Caco-2 (cell line): ENCODE data around the gene ZBTB8A. TPM values are rescaled to one million over a fixed set of nuclear protein-coding genes. Genes with fewer than 3 reads are reported as not detected.
A peak's percentile ranks its signal among the peaks of the same experiment; 100 is the strongest.

Source experiments
- BruUV-seq: library from RNA; stranded (reverse); fragments of 400-500 nt; replicated peaks from 2 replicates; lab custom pipeline; 2021; lab: Mats Ljungman, UMichigan
- CTCF ChIA-PET: fragments of 300-600 bp; sonication (Branson Sonifier 250); formaldehyde crosslinking; loops from one replicate; lab custom pipeline; 2022; ENCODE audit warnings: antibody characterized with exemption; lab: Charles Lee
- POLR2A ChIA-PET: fragments of 300-600 bp; sonication (Branson Sonifier 250); formaldehyde crosslinking; loops from one replicate; lab custom pipeline; 2022; ENCODE audit warnings: antibody characterized with exemption; lab: Charles Lee
- DNase-seq, 2 experiments: peaks; one replicate each; pipeline versions ENCODE4 v3.0.0 to v3.0.0-alpha.2; 2020 to 2022
- H3K27me3 ChIP-seq: replicated peaks from 2 replicates; pipeline ENCODE4 v1.6.0; 2011; ENCODE audit warnings: low read length; ENCODE audit not compliant: control insufficient read depth, insufficient read depth
- H3K36me3 ChIP-seq: 2 replicates; pipeline ENCODE4 v1.5.1; 2011; ENCODE audit warnings: low read length; ENCODE audit not compliant: control insufficient read depth, insufficient read depth
- H3K4me1 ChIP-seq: fragments of 250-450 bp; sonication (Bioruptor Pico); 2 replicates; pipeline ENCODE4 v1.5.1; 2020; ENCODE audit warnings: mild to moderate bottlenecking
- H3K4me3 ChIP-seq: 2 replicates; pipeline ENCODE4 v1.5.1; 2011; ENCODE audit warnings: low read depth, mild to moderate bottlenecking, control low read depth, low read length
- H3K9me3 ChIP-seq: fragments of 250-450 bp; sonication (Bioruptor Pico); 2 replicates; pipeline ENCODE4 v1.5.1; 2020; ENCODE audit warnings: mild to moderate bottlenecking, moderate library complexity
- H3K27ac Mint-ChIP-seq: one replicate; pipeline ENCODE4 v1.8.0; 2022; ENCODE audit warnings: mixed read lengths; ENCODE audit not compliant: unreplicated experiment
- H3K27me3 Mint-ChIP-seq: one replicate; pipeline ENCODE4 v1.8.0; 2022; ENCODE audit warnings: mixed read lengths; ENCODE audit not compliant: insufficient read depth, unreplicated experiment
- H3K36me3 Mint-ChIP-seq: one replicate; pipeline ENCODE4 v1.8.0; 2022; ENCODE audit warnings: mild to moderate bottlenecking, mixed read lengths; ENCODE audit not compliant: insufficient read depth, unreplicated experiment
- H3K4me1 Mint-ChIP-seq: one replicate; pipeline ENCODE4 v1.8.0; 2022; ENCODE audit warnings: low read depth, mixed read lengths; ENCODE audit not compliant: unreplicated experiment
- H3K4me3 Mint-ChIP-seq: one replicate; pipeline ENCODE4 v1.8.0; 2022; ENCODE audit warnings: mild to moderate bottlenecking, moderate library complexity, mixed read lengths; ENCODE audit not compliant: unreplicated experiment
- H3K9me3 Mint-ChIP-seq: one replicate; pipeline ENCODE4 v1.8.0; 2022; ENCODE audit warnings: mixed read lengths; ENCODE audit not compliant: unreplicated experiment
- intact Hi-C: fragments of 100-400 bp; cut with micrococcal nuclease; formaldehyde crosslinking; loops from one replicate; pipeline ENCODE4 v1.10.0; 2022; ENCODE audit not compliant: unreplicated experiment
- total RNA-seq: library from RNA; stranded (reverse); gene quantifications from 2 replicates; pipeline ENCODE4 v1.2.3, GENCODE V29; 2022
- TF ChIP-seq, protein P1 (sequence below), 2 experiments: fragments of 200-600 bp in 1 of 2; IDR thresholded peaks; 1 replicate in 1 of 2; 2 replicates in 1 of 2; pipeline versions ENCODE4 v1.5.1 to v1.8.0; 2011 to 2022; ENCODE audit warnings: antibody characterized with exemption in 1 of 2, control low read depth in 1 of 2, inconsistent platforms in 1 of 2, low read depth in 1 of 2, low read length in 1 of 2, mild to moderate bottlenecking in 1 of 2, moderate library complexity in 1 of 2; ENCODE audit not compliant: insufficient read depth in 1 of 2, severe bottlenecking in 1 of 2, unreplicated experiment in 1 of 2

The ZBTB8A gene
- total RNA-seq, 1 experiment from 2014 or later: 3.7 TPM

DNA sequence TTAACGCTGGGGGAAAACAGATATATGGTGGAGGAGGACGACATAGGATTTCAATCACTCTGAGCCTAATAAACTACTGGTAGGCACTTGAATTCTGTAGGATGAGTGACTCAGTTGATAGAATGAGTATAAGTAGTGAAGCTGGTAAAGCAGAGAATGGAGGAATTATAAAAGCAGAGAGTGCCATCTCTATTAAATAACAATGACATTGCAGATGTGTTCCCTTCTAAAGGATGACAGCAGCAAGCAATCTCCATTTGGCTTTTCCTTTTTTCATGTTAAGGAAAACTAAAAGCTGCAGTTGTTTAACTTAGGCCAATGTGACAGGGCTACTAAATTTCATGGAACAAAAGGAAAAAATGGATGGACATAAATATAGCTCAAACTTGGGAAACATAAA lies 93.6 kb downstream of the ZBTB8A start:
- H3K27ac Mint-ChIP-seq: no peak overlapping the region
- H3K36me3 Mint-ChIP-seq: peaks cover 16% of the 10 kb centered on the region
- no peaks in the 10 kb centered on the region for H3K36me3 ChIP-seq
- BruUV-seq: no TSS peak
- H3K4me3 ChIP-seq: no peak overlapping the region
- POLR2A ChIA-PET: no interaction called here
- no peak overlapping the region for H3K4me3 Mint-ChIP-seq
- TF ChIP-seq, protein P1, sequence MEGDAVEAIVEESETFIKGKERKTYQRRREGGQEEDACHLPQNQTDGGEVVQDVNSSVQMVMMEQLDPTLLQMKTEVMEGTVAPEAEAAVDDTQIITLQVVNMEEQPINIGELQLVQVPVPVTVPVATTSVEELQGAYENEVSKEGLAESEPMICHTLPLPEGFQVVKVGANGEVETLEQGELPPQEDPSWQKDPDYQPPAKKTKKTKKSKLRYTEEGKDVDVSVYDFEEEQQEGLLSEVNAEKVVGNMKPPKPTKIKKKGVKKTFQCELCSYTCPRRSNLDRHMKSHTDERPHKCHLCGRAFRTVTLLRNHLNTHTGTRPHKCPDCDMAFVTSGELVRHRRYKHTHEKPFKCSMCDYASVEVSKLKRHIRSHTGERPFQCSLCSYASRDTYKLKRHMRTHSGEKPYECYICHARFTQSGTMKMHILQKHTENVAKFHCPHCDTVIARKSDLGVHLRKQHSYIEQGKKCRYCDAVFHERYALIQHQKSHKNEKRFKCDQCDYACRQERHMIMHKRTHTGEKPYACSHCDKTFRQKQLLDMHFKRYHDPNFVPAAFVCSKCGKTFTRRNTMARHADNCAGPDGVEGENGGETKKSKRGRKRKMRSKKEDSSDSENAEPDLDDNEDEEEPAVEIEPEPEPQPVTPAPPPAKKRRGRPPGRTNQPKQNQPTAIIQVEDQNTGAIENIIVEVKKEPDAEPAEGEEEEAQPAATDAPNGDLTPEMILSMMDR (IDR thresholded peaks at IDR 0.05; ENCODE audit: insufficient read depth in 1 of 2, low read depth in 1 of 2, low read length in 1 of 2, severe bottlenecking in 1 of 2, unreplicated experiment in 1 of 2): no peak
- no peaks in the 10 kb centered on the region for H3K4me1 ChIP-seq
- DNase-seq: no peak
- peaks cover 16% of the 10 kb centered on the region for H3K4me1 Mint-ChIP-seq
- CTCF ChIA-PET: no interaction called here
- no peaks in the 10 kb centered on the region for H3K9me3 Mint-ChIP-seq
- H3K9me3 ChIP-seq: no peaks in the 10 kb centered on the region
- no peaks in the 10 kb centered on the region for H3K27me3 Mint-ChIP-seq
- H3K27me3 ChIP-seq: no peaks in the 10 kb centered on the region
- intact Hi-C loops: no loop called here

DNA sequence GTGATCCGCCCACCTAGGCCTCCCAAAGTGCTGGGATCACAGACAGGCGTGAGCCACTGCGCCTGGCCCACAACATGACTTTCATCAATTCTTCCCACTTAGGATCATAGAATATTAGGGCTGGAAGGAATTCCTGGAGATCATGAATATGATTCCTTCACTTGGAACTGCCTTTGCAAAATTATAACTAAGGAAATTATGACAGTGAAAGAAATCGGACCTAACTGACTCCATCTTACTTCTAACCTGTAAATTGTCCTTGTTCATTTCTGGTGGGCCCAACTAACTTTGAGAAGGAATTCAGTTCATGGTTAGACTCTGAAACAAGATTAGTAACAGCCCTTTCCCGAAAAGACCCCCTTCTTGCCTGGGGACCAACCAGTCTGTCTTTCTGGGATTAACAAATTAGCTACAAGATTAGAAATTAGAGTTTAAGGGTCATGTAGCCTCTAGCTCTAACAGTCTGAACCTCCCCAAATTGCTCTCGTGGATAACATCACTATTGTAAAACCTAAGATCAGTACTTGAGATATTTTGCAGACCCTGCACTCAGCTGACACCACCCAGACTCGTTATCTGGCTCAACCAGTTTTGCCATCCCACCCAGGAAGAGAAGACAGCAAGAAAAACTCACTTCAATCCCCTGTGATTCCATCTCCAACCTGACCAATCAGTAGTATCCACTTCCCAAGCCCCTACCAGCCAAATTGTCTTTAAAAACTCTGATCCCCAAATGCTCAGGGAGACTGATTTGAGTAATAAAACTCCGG lies 96.5 kb downstream of the ZBTB8A start:
- POLR2A ChIA-PET: no interaction called here
- Mint-ChIP-seq H3K4me1 (peaks cover 16% of the 10 kb centered on the region), H3K27me3 (no peaks in the 10 kb centered on the region), H3K36me3 (peaks cover 11% of the 10 kb centered on the region), H3K27ac (no peak overlapping the region), H3K4me3 (no peak overlapping the region), H3K9me3 (no peaks in the 10 kb centered on the region)
- intact Hi-C loops: no loop called here
- Histone ChIP-seq H3K9me3 (no peaks in the 10 kb centered on the region), H3K36me3 (no peaks in the 10 kb centered on the region), H3K4me1 (no peaks in the 10 kb centered on the region), H3K4me3 (no peak overlapping the region), H3K27me3 (no peaks in the 10 kb centered on the region)
- BruUV-seq: no TSS peak
- TF ChIP-seq, protein P1 (IDR thresholded peaks at IDR 0.05; ENCODE audit: insufficient read depth in 1 of 2, low read depth in 1 of 2, low read length in 1 of 2, severe bottlenecking in 1 of 2, unreplicated experiment in 1 of 2): no peak
- CTCF ChIA-PET: no interaction called here
- no peak for DNase-seq

DNA sequence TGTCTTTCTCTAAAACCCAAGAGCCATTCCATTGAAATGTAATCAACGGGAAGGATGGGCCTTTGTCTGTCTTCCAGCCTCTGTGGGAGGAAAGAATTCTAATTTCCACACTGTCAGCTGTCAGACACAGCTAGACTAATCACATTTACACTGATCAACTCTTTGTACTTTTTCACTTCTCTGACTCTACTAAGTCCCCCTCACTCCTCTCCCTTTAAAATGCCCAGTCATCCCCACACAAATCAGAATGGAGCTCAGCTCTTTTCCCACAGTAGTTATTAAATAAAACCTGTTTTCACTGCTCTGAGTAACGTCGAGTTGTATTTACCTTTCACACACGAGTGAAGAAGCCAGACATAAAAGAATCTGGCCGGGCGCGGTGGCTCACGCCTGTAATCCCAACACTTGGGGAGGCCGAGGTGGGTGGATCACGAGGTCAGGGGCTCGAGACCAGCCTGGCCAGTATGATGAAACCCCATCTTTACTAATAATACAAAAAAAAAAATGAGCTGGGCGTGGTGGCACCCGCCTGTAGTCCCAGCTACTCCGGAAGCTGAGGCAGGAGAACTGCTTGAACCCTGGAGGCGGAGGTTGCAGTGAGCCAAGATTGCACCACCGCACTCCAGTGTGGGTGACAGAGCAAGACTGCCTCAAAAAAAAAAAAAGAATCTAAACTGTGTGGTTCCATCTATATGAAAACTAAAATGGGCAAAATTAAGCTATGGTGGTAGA lies 97.9 kb downstream of the ZBTB8A start:
- H3K9me3 ChIP-seq: no peaks in the 10 kb centered on the region
- Mint-ChIP-seq H3K27ac (no peak overlapping the region), H3K27me3 (no peaks in the 10 kb centered on the region), H3K4me3 (no peak overlapping the region), H3K4me1 (peaks cover 16% of the 10 kb centered on the region), H3K36me3 (peaks cover 11% of the 10 kb centered on the region), H3K9me3 (no peaks in the 10 kb centered on the region)
- POLR2A ChIA-PET: no interaction called here
- H3K4me1 ChIP-seq: no peaks in the 10 kb centered on the region
- H3K27me3 ChIP-seq: no peaks in the 10 kb centered on the region
- TF ChIP-seq, protein P1 (IDR thresholded peaks at IDR 0.05; ENCODE audit: insufficient read depth in 1 of 2, low read depth in 1 of 2, low read length in 1 of 2, severe bottlenecking in 1 of 2, unreplicated experiment in 1 of 2): no peak
- CTCF ChIA-PET: no interaction called here
- intact Hi-C loops: no loop called here
- H3K36me3 ChIP-seq: no peaks in the 10 kb centered on the region
- H3K4me3 ChIP-seq: no peak overlapping the region
- BruUV-seq: no TSS peak
- peak; percentile 12 to 36 for DNase-seq
